ENCODE results near the gene ZBTB17. TPM values are rescaled to one million over a fixed set of nuclear protein-coding genes. Genes with fewer than 3 reads are reported as not detected.
"Not testable (repeated sequence)": the region's sequence is repeated elsewhere in the genome, so short reads cannot be mapped to it uniquely, and the experiment has no call there.

ZBTB17 gene
- total RNA-seq, 3 donors from 2014 or later, result 21.9 to 40.3 (median 38.5) TPM

- intact Hi-C loops (cut with DNase I; ENCODE audit: low total_unique reads), result no loop called here
- no peak overlapping the region for H3K27ac ChIP-seq
- H3K4me1 ChIP-seq, result no peaks in the 10 kb centered on the region
- no peaks in the 10 kb centered on the region for H3K9me3 ChIP-seq
- no peak for DNase-seq (ENCODE audit: low spot score in 2 of 2)
- H3K27me3 ChIP-seq, result no peaks in the 10 kb centered on the region
- no peaks in the 10 kb centered on the region for H3K36me3 ChIP-seq
- no peak overlapping the region for H3K4me3 ChIP-seq
- TF ChIP-seq, protein P1, sequence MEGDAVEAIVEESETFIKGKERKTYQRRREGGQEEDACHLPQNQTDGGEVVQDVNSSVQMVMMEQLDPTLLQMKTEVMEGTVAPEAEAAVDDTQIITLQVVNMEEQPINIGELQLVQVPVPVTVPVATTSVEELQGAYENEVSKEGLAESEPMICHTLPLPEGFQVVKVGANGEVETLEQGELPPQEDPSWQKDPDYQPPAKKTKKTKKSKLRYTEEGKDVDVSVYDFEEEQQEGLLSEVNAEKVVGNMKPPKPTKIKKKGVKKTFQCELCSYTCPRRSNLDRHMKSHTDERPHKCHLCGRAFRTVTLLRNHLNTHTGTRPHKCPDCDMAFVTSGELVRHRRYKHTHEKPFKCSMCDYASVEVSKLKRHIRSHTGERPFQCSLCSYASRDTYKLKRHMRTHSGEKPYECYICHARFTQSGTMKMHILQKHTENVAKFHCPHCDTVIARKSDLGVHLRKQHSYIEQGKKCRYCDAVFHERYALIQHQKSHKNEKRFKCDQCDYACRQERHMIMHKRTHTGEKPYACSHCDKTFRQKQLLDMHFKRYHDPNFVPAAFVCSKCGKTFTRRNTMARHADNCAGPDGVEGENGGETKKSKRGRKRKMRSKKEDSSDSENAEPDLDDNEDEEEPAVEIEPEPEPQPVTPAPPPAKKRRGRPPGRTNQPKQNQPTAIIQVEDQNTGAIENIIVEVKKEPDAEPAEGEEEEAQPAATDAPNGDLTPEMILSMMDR (IDR thresholded peaks at IDR 0.05), result no peak
- TF ChIP-seq POLR2A (IDR thresholded peaks at IDR 0.05) (no peak), POLR2AphosphoS5 (IDR thresholded peaks at IDR 0.05) (no peak)
Observed at GRCh38 chr1:15902882-15903281, 73.0 kb downstream of the ZBTB17 start.

DNA sequence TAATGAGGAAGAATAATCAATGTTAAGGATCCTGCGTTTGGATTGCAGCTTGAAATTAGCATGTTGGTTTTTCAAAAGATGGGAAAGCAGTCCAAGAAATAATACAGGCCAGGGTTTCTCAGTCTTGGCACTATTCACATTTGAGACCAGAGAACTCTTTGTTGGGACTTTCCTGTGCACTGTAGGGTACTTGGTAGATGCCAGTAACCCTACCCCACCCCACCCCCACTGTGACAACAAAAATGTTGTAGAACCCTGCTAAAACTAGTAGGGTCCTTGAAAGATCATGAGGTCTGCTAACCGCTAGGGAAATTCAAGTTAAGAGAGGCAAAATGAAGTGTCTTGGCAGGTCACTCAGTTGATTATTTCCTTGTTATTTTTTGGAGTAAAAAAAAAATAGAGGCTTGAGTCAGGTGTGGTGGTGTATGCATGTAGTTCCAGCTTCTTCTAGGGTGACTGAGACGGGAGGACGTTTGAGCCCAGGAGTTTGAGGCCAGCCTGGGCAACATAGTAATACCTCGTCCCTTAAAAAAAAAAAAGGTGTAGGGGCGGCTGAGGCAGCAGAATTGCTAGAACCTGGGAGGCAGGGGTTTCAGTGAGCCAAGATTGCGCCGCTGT, 75.1 kb downstream of the ZBTB17 start:
- Histone ChIP-seq H3K27me3 (no peaks in the 10 kb centered on the region), H3K36me3 (no peaks in the 10 kb centered on the region), H3K4me3 (no peak overlapping the region), H3K27ac (peak overlapping the region; percentile 70), H3K9me3 (no peaks in the 10 kb centered on the region), H3K4me1 (no peaks in the 10 kb centered on the region)
- DNase-seq (ENCODE audit: low spot score in 2 of 2), result no peak
- intact Hi-C loops (cut with DNase I; ENCODE audit: low total_unique reads), result no loop called here
- no peak for TF ChIP-seq POLR2A (IDR thresholded peaks at IDR 0.05)
- no peak for TF ChIP-seq POLR2AphosphoS5 (IDR thresholded peaks at IDR 0.05)
- TF ChIP-seq, protein P1 (IDR thresholded peaks at IDR 0.05), result no peak

GRCh38 chr1:15899266-15899665, 76.6 kb downstream of the ZBTB17 start:
- Histone ChIP-seq H3K4me1 (no peaks in the 10 kb centered on the region), H3K27me3 (no peaks in the 10 kb centered on the region), H3K36me3 (no peaks in the 10 kb centered on the region), H3K9me3 (no peaks in the 10 kb centered on the region), H3K4me3 (no peak overlapping the region), H3K27ac (no peak overlapping the region)
- intact Hi-C loops (cut with DNase I; ENCODE audit: low total_unique reads), result no loop called here
- DNase-seq (ENCODE audit: low spot score in 2 of 2), result no peak
- no peak for TF ChIP-seq POLR2AphosphoS5 (IDR thresholded peaks at IDR 0.05)
- no peak for TF ChIP-seq POLR2A (IDR thresholded peaks at IDR 0.05)
- TF ChIP-seq, protein P1 (IDR thresholded peaks at IDR 0.05), result no peak

- H3K4me3 ChIP-seq; H3K4me1 ChIP-seq; H3K27ac ChIP-seq; H3K27me3 ChIP-seq; intact Hi-C loops (cut with DNase I; ENCODE audit: low total_unique reads); H3K36me3 ChIP-seq; H3K9me3 ChIP-seq; DNase-seq (ENCODE audit: low spot score in 2 of 2): not testable (repeated sequence)
Observed at GRCh38 chr1:15896841-15897610, 78.9 kb downstream of the ZBTB17 start.

GRCh38 chr1:15895233-15895632, 80.7 kb downstream of the ZBTB17 start:
- no peak for DNase-seq (ENCODE audit: low spot score in 2 of 2)
- intact Hi-C loops (cut with DNase I; ENCODE audit: low total_unique reads), result no loop called here
- Histone ChIP-seq H3K27me3 (no peaks in the 10 kb centered on the region), H3K27ac (no peak overlapping the region), H3K9me3 (no peaks in the 10 kb centered on the region), H3K36me3 (no peaks in the 10 kb centered on the region), H3K4me3 (no peak overlapping the region), H3K4me1 (no peaks in the 10 kb centered on the region)
- TF ChIP-seq POLR2A (IDR thresholded peaks at IDR 0.05) (no peak), POLR2AphosphoS5 (IDR thresholded peaks at IDR 0.05) (no peak)
- TF ChIP-seq, protein P1 (IDR thresholded peaks at IDR 0.05), result no peak

DNA sequence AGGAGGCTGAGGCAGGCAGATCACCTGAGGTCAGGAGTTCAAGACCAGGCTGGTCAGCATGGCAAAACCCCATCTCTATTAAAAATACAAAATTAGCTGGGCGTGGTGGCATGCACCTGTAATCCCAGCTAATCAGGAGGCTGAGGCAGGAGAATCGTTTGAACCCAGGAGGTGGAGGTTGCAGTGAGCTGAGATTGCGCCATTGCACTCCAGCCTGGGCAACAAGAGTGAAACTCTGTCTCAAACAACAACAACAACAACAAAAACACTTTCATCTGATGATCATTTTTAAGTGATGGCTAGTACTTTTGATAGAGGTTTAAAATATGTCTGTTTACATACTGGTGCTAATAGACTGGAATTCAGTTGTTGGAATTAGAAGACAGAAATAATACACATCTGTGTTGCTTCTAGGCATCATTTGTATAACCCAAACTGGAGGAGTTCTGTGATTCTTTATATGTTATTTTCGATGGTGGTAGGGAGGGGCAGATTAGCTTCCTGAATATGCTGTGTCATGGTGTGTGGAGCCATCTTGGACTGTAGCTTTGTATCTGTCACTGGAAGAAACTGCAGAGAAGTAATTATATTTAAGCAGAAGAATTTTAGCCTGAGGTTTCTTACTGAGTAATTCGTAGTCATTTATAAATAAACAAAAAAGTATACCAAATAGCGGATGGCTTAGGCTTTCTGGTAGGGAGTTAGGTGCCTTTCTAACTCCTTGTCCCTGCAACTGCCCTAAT, 82.9 kb downstream of the ZBTB17 start:
- H3K27ac ChIP-seq, result peak overlapping the region; percentile 54 to 65
- DNase-seq (ENCODE audit: low spot score in 2 of 2); intact Hi-C loops (cut with DNase I; ENCODE audit: low total_unique reads); H3K27me3 ChIP-seq; H3K4me3 ChIP-seq; H3K4me1 ChIP-seq; H3K9me3 ChIP-seq; H3K36me3 ChIP-seq: not testable (repeated sequence)
